Measurements from ENCODE around the gene PDIA6.

The PDIA6 gene

GRCh38 chr2:10812362-10813162, at the start of gene PDIA6:
PDIA6 (minus strand) TSS chr2:10812785; CDS start chr2:10812696, 89 bp downstream.
- peak; percentile 87 for DNase-seq

GRCh38 chr2:10862330-10862729, 49.7 kb upstream of the PDIA6 start:
- no peak for DNase-seq

- DNase-seq: no peak
Observed at GRCh38 chr2:10861765-10862164, 49.2 kb upstream of the PDIA6 start.

- DNase-seq: no peak
Observed at GRCh38 chr2:10860814-10861325, 48.3 kb upstream of the PDIA6 start.

- no peak for DNase-seq
Observed at GRCh38 chr2:10860081-10860813, 47.7 kb upstream of the PDIA6 start.

GRCh38 chr2:10859278-10859677, 46.7 kb upstream of the PDIA6 start:
- DNase-seq: no peak

- DNase-seq: no peak
Observed at GRCh38 chr2:10848541-10848940, 36.0 kb upstream of the PDIA6 start.

GRCh38 chr2:10847008-10847407, 34.4 kb upstream of the PDIA6 start:
- DNase-seq: no peak

- no peak for DNase-seq
Observed at GRCh38 chr2:10846110-10846861, 33.7 kb upstream of the PDIA6 start.

GRCh38 chr2:10845640-10846039, 33.1 kb upstream of the PDIA6 start:
- DNase-seq: no peak

- no peak for DNase-seq
Observed at GRCh38 chr2:10844097-10844496, 31.5 kb upstream of the PDIA6 start.

- DNase-seq: no peak
Observed at GRCh38 chr2:10842506-10842905, 29.9 kb upstream of the PDIA6 start.

GRCh38 chr2:10841547-10842219, 29.1 kb upstream of the PDIA6 start:
- DNase-seq: no peak

- DNase-seq: no peak
Observed at GRCh38 chr2:10839813-10840212, 27.2 kb upstream of the PDIA6 start.

- no peak for DNase-seq
Observed at GRCh38 chr2:10838734-10839133, 26.1 kb upstream of the PDIA6 start.

GRCh38 chr2:10837298-10838266, 25.0 kb upstream of the PDIA6 start:
- DNase-seq: no peak

GRCh38 chr2:10835052-10835970, 22.7 kb upstream of the PDIA6 start:
- no peak for DNase-seq

- DNase-seq: no peak
Observed at GRCh38 chr2:10834068-10834655, 21.6 kb upstream of the PDIA6 start.

- no peak for DNase-seq
Observed at GRCh38 chr2:10833021-10833420, 20.4 kb upstream of the PDIA6 start.
